Smooth muscle cell (in vitro differentiated cells): ENCODE measurements around the gene FHOD3. TPM values are rescaled to one million over a fixed set of nuclear protein-coding genes. Genes with fewer than 3 reads are reported as not detected.

Experiments
- DNase-seq: peaks from one replicate; lab custom pipeline; 2025; ENCODE audit not compliant: unreplicated experiment; lab: John Stamatoyannopoulos, UW
- H2AFZ ChIP-seq: fragments of 200-600 bp; sonication (generic); 2 replicates; pipeline ENCODE4 v1.6.0; 2016; ENCODE audit warnings: antibody characterized with exemption, low read depth, mild to moderate bottlenecking
- H3F3A ChIP-seq: fragments of 200-600 bp; sonication (generic); 2 replicates; pipeline ENCODE4 v1.6.0; 2017; ENCODE audit warnings: antibody characterized with exemption, low read depth
- H3K27ac ChIP-seq: fragments of 200-600 bp; sonication (generic); 2 replicates; pipeline ENCODE4 v1.5.1; 2016; ENCODE audit warnings: low read depth, mild to moderate bottlenecking
- H3K27me3 ChIP-seq: fragments of 200-600 bp; sonication (generic); 2 replicates; pipeline ENCODE4 v1.6.1; 2016; ENCODE audit warnings: low read depth, mild to moderate bottlenecking
- H3K36me3 ChIP-seq: fragments of 200-600 bp; sonication (generic); 2 replicates; pipeline ENCODE4 v1.5.1; 2016; ENCODE audit warnings: low read depth
- H3K4me1 ChIP-seq: fragments of 200-600 bp; sonication (generic); 2 replicates; pipeline ENCODE4 v1.5.1; 2016; ENCODE audit warnings: low read depth
- H3K4me2 ChIP-seq: fragments of 200-600 bp; sonication (generic); 2 replicates; pipeline ENCODE4 v1.6.0; 2016; ENCODE audit warnings: mild to moderate bottlenecking
- H3K4me3 ChIP-seq: fragments of 200-600 bp; sonication (generic); 2 replicates; pipeline ENCODE4 v1.5.1; 2016; ENCODE audit warnings: mild to moderate bottlenecking
- H3K79me2 ChIP-seq: fragments of 200-600 bp; sonication (generic); 2 replicates; pipeline ENCODE4 v1.6.0; 2016; ENCODE audit warnings: low read depth, mild to moderate bottlenecking
- H3K9ac ChIP-seq: fragments of 200-600 bp; sonication (generic); 2 replicates; pipeline ENCODE4 v1.6.0; 2016; ENCODE audit warnings: low read depth
- H3K9me3 ChIP-seq: fragments of 200-600 bp; sonication (generic); replicated peaks from 2 replicates; pipeline ENCODE4 v1.5.1; 2016; ENCODE audit warnings: low read depth
- H4K20me1 ChIP-seq: fragments of 200-600 bp; sonication (generic); 2 replicates; pipeline ENCODE4 v1.6.0; 2016; ENCODE audit warnings: low read depth
- WGBS: methylation state at CpG from one replicate; pipeline ENCODE4 v1.1.7; 2016; ENCODE audit warnings: low lambda C conversion rate; 5-methylcytosine and 5-hydroxymethylcytosine counted together
- polyA plus RNA-seq: library from polyadenylated mRNA; unstranded; fragments of >200 nt; fragmentation: Nextera tagmentation; extraction: Ambion mirVana; gene quantifications from 2 replicates; pipeline ENCODE4 v1.2.1, GENCODE V29; 2016
- total RNA-seq: library from RNA; depleted of rRNA; stranded (reverse); fragments of >200 nt; gene quantifications from 2 replicates; pipeline ENCODE4 v1.2.3, GENCODE V29; 2014
- TF ChIP-seq, protein P1 (sequence below): fragments of 200-600 bp; sonication (generic); IDR thresholded peaks from 2 replicates; pipeline ENCODE4 v1.5.1; 2017; ENCODE audit warnings: borderline replicate concordance, mild to moderate bottlenecking, antibody characterized with exemption; ENCODE audit not compliant: insufficient read depth, poor library complexity, severe bottlenecking

The FHOD3 gene
- total and polyA plus RNA-seq, 2 experiments from 2014 or later, result 6.3 to 19.4 TPM

DNA sequence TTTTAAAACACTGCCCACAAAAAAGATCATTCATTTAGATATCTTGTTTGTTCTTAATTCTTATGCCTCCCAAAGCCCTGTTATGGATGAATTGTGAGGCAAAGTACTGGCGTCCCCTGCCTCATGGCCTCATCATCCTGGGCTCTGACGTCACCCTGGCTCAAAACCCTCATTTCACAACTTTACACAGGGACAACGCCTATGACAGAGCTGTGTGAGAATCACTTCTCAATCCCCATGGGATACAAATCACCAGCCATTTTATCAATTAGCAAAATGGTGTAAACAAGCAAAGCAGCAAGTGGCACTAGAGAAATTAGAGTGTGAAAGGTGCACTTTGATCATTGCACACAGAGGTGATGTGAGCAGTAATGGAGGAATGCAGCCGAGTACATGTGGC, 16.6 kb downstream of the FHOD3 start:
- no peaks in the 10 kb centered on the region for H3K36me3 ChIP-seq
- peak overlapping the region; percentile 92 for H3K27ac ChIP-seq
- no peaks in the 10 kb centered on the region for H3K9me3 ChIP-seq
- H4K20me1 ChIP-seq, result no peaks in the 10 kb centered on the region
- 68% methylated on average over 4 of the region's 4 CpGs for WGBS
- H3F3A ChIP-seq, result peaks cover 8% of the 10 kb centered on the region
- no peak overlapping the region for H3K9ac ChIP-seq
- no peaks in the 10 kb centered on the region for H3K27me3 ChIP-seq
- TF ChIP-seq, protein P1, sequence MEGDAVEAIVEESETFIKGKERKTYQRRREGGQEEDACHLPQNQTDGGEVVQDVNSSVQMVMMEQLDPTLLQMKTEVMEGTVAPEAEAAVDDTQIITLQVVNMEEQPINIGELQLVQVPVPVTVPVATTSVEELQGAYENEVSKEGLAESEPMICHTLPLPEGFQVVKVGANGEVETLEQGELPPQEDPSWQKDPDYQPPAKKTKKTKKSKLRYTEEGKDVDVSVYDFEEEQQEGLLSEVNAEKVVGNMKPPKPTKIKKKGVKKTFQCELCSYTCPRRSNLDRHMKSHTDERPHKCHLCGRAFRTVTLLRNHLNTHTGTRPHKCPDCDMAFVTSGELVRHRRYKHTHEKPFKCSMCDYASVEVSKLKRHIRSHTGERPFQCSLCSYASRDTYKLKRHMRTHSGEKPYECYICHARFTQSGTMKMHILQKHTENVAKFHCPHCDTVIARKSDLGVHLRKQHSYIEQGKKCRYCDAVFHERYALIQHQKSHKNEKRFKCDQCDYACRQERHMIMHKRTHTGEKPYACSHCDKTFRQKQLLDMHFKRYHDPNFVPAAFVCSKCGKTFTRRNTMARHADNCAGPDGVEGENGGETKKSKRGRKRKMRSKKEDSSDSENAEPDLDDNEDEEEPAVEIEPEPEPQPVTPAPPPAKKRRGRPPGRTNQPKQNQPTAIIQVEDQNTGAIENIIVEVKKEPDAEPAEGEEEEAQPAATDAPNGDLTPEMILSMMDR, result no peak
- H3K4me1 ChIP-seq, result peaks cover 17% of the 10 kb centered on the region
- peaks cover 26% of the 10 kb centered on the region for H3K79me2 ChIP-seq
- no peak for DNase-seq
- H2AFZ ChIP-seq, result no peak overlapping the region
- no peak overlapping the region for H3K4me3 ChIP-seq
- peak overlapping the region; percentile 64 for H3K4me2 ChIP-seq

DNA sequence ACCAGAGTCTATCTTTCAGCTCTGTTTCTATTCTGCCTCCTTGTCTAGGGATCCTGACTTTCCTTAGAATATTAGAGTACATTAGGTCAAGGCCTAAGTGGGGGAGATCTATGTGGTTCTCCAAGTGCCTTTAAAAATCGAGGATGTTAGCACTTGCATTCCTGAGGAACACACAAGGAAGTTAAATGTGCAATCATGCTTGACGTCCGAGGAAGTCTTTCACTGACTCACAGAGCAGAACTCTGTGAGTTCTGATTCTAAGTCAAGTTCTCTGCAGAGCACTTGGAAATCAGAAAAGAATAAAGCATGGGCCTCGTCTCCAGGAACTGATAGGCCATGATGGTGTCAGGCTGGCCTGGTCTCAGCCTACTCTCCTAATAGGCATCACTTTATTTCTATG, 17.2 kb downstream of the FHOD3 start:
- Histone ChIP-seq H4K20me1 (no peaks in the 10 kb centered on the region), H3K36me3 (no peaks in the 10 kb centered on the region), H3K4me1 (peaks cover 16% of the 10 kb centered on the region), H3K9me3 (no peaks in the 10 kb centered on the region), H3F3A (peaks cover 6% of the 10 kb centered on the region), H3K4me2 (peak overlapping the region; percentile 64), H3K79me2 (peaks cover 28% of the 10 kb centered on the region), H3K27me3 (no peaks in the 10 kb centered on the region), H2AFZ (no peak overlapping the region), H3K27ac (peak overlapping the region; percentile 92), H3K4me3 (no peak overlapping the region), H3K9ac (peak overlapping the region; percentile 46)
- TF ChIP-seq, protein P1, result no peak
- WGBS, result 9% methylated on average over 4 of the region's 4 CpGs
- no peak for DNase-seq

DNA sequence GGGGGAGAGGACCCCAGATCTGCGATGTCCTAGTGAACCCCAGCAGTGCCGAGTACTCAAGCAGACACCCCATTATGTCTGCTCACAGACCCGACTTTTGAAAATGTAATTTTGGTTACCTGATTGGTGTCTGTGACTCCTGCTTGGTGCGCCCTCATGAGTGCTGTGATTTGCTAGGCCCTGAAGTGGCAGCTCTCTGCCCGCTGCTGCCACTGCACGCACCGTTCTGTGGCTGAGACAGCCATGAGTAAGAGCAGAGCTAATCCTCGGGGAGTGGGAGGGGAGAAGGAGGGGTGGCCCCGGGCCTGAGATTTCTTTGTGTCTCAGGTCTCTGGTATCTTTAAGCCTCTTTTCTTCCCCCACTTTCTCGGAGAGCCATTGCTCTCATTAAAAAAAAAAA, 18.2 kb downstream of the FHOD3 start:
- Histone ChIP-seq H2AFZ (no peak overlapping the region), H3F3A (peaks cover 4% of the 10 kb centered on the region), H3K9ac (peak overlapping the region; percentile 46), H3K27ac (peak overlapping the region; percentile 92), H3K4me1 (peaks cover 16% of the 10 kb centered on the region), H4K20me1 (no peaks in the 10 kb centered on the region), H3K36me3 (no peaks in the 10 kb centered on the region), H3K4me3 (no peak overlapping the region), H3K4me2 (peak overlapping the region; percentile 64), H3K9me3 (no peaks in the 10 kb centered on the region), H3K27me3 (no peaks in the 10 kb centered on the region), H3K79me2 (peaks cover 35% of the 10 kb centered on the region)
- WGBS, result 36% methylated on average over 10 of the region's 10 CpGs
- TF ChIP-seq, protein P1, result no peak
- DNase-seq, result no peak

DNA sequence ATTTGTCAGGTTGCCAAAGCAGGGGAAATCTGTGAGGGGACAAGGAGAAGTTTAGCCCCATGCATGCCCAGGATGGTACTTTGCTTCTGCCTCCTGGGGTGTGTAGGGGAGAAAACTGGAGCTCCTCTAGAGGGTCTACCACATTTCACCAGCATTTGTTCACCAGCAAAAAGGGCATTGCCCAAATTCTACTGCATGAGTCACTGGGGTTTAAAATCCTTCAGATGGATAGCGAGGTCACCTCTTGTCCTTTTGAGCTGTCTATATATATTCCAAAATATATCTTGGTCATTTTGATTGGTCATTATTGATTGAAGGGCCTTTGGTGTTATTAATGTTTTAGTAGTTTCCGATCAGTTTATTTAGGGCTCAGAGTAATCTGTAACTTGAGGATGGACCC, 18.7 kb downstream of the FHOD3 start:
- Histone ChIP-seq H3K9ac (peak overlapping the region; percentile 39), H3K27ac (peak overlapping the region; percentile 92), H3K36me3 (no peaks in the 10 kb centered on the region), H4K20me1 (no peaks in the 10 kb centered on the region), H3K4me1 (peaks cover 16% of the 10 kb centered on the region), H3K4me3 (no peak overlapping the region), H3K79me2 (peaks cover 38% of the 10 kb centered on the region), H3K4me2 (peak overlapping the region; percentile 64), H3K9me3 (no peaks in the 10 kb centered on the region), H3K27me3 (no peaks in the 10 kb centered on the region), H3F3A (peaks cover 4% of the 10 kb centered on the region), H2AFZ (no peak overlapping the region)
- TF ChIP-seq, protein P1, result no peak
- 78% methylated on average over 2 of the region's 2 CpGs for WGBS
- no peak for DNase-seq
